ENCODE measurements around the gene SMOC1.

DNA sequence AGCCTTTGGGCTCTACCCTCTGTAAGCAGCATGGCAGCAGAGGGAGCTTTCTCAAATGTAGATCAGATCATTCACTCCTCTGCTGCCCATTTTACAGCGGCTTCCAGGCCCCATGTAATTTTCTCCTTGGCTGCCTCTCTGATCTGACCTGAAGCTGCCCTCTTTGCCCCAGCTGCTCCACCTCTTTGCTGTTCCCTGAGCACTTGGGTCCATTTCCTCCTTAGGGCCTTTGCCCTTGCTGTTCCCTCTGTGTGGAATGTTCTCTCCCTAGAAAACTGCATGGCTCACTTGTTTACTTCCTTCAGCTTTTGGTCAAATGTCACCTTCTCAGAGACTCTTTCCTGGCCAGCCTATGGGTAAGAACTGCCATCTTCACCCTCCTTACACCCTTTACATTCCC lies 37.2 kb downstream of the SMOC1 start:
- TF ChIP-seq, protein P1, sequence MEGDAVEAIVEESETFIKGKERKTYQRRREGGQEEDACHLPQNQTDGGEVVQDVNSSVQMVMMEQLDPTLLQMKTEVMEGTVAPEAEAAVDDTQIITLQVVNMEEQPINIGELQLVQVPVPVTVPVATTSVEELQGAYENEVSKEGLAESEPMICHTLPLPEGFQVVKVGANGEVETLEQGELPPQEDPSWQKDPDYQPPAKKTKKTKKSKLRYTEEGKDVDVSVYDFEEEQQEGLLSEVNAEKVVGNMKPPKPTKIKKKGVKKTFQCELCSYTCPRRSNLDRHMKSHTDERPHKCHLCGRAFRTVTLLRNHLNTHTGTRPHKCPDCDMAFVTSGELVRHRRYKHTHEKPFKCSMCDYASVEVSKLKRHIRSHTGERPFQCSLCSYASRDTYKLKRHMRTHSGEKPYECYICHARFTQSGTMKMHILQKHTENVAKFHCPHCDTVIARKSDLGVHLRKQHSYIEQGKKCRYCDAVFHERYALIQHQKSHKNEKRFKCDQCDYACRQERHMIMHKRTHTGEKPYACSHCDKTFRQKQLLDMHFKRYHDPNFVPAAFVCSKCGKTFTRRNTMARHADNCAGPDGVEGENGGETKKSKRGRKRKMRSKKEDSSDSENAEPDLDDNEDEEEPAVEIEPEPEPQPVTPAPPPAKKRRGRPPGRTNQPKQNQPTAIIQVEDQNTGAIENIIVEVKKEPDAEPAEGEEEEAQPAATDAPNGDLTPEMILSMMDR (IDR thresholded peaks at IDR 0.05) = no peak
- no peak for TF ChIP-seq EP300 (IDR thresholded peaks at IDR 0.05)
- no peak for TF ChIP-seq POLR2A (IDR thresholded peaks at IDR 0.05)

All from ovary (tissue), 3 donors.